ENCODE results near the gene ITGB6.

The ITGB6 gene

DNA sequence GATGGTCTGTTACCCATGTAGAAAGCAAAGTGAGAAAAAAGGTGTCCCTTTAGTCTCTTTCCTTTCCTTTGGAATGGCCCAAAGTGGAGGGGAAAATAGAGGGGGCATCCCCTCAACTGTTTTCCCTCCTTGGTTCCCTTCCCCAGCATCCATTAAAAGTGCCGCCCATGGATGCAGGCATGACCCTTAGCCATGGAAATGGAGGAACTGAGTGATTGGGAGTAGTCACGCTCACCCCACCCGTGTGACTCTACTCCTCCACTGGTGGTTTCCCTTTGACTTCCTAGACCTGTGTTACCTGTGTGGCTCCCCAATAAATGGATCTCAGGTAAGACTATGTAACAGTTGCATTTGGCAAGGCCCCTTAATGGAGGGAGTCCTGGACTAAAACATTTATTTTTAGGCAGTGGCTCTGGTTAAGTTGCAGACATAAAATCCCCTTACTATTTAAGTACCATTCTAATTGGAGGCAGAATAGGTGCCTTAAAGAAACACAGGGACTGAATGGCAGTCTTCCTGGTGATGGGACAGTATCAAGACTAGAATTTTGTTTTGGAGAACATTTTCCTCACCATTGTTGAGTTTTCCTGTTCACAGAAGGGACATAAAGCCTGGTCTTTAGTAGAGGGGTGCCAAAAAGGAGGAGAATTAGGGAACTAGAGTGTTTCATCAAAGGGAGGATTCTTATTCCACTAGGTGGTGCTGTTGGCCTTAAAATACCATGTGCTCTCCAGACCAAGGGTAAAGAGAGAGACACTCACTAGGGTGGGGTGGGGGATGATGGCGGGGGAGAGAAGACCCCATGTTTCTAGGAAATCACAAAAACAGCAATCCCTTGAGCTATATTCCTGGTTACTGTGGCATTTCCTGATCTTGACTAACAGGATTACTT is 112.0 kb downstream of the ITGB6 start:
- no peak for DNase-seq (ENCODE audit: low read depth)

GRCh38 chr2:160085662-160086061 is 114.4 kb downstream of the ITGB6 start:
- DNase-seq (ENCODE audit: low read depth) = no peak

GRCh38 chr2:160077912-160078810 is 121.9 kb downstream of the ITGB6 start:
- DNase-seq (ENCODE audit: low read depth) = no peak

- no peak for DNase-seq (ENCODE audit: low read depth)
Measured at GRCh38 chr2:160076914-160077313, 123.2 kb downstream of the ITGB6 start.

DNA sequence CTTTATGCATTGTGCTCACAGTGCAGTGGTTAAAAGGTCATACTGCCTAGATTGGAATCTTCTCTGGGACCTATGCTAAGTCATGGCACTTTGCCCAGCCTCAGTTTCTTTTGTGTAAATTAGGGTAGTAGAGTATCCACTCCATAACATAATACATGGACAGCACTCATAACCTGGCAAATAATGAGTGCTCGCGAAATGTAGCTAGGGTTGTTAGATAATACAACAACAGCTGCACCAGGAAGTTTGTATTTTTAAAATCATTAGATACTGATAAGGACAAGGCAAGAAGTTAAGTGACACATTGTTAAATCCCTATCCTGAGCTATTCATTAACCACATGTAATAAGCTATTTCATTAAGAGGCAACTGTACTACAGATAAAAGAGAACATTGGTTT is 123.8 kb downstream of the ITGB6 start:
- DNase-seq (ENCODE audit: low read depth) = no peak

- peak; percentile 71 for DNase-seq (ENCODE audit: low read depth)
Measured at GRCh38 chr2:160075171-160075570, 124.9 kb downstream of the ITGB6 start.

DNA sequence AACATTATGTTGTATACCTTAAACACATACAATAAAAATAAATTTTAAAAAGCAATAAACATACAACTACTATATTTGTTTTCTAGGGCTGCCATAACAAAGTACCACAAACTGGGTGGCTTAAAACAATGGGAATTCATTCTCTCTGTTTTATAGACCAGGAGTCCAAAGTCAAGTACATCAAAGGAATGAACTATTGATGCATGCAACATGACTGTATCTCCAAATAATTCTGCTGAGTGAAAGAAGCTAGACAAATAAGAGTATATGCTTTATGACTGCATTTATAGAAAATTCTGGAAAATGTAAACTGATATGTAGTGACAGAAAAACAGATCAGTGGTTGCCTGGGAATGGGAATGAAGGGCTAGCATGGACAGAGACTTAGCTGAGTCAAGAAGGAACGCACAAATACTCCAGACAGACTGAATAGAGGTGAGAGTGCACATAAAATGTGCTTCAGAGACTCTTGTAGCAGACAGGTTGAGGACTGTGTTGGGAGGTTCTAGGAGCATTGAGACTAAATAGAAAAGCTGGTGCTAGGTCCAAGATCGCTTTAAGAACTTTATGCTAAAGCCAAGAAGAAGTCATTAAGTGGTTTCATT is 126.7 kb downstream of the ITGB6 start:
- DNase-seq (ENCODE audit: low read depth) = no peak

DNA sequence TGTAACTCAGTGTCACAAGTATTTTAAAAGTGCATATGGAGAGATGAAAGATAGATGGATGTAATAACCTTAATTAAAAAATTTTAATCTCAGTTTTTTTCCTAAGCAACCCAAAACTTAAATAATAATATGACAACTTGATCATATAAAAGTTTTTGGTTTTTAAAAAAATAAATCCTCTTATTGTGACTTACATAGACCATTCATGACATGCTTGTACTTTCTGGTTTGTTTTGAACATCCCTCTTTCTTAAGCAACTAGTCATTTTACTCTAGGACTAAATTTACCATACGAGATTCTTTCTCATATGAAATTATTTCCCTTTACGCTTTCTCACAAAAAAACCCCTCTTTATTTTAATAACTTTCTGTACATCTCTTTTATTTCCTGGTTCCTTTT is 131.2 kb downstream of the ITGB6 start:
- DNase-seq (ENCODE audit: low read depth) = no peak

GRCh38 chr2:160064916-160065315 is 135.2 kb downstream of the ITGB6 start:
- no peak for DNase-seq (ENCODE audit: low read depth)

DNA sequence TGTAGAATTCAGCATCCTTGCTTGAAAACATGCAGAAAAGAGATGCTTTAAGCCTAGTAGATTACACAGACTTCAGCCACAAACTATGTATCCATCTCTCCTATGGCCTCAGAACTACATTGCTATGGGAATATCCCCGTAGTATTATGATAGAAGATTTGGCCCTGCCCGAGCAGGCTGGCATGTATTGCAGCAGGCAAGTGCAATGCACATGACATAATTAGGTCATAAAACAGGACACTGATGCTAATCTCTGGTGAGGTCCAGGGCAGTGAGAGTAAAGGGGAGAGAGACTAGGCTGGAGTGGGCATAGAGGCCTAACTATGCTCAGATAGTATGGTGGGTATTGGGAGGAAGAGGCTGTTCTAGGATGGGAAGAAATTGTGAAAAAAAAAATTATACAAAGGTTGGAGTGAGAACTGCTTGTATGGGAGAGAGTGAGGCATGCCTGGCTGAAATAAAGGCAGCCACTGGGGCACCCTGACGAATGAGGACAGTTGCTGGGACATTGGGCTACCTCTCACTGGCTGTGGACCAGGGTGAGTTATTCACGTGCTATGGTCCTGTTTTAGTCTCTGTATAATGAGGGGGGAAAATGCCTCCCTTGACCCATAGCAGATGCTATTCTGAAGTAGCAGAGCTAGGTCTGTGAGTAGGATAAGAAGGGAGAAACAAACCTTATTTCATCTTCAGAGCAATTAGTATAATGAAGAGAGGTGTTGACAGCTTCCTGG is 136.0 kb downstream of the ITGB6 start:
- DNase-seq (ENCODE audit: low read depth) = no peak

DNA sequence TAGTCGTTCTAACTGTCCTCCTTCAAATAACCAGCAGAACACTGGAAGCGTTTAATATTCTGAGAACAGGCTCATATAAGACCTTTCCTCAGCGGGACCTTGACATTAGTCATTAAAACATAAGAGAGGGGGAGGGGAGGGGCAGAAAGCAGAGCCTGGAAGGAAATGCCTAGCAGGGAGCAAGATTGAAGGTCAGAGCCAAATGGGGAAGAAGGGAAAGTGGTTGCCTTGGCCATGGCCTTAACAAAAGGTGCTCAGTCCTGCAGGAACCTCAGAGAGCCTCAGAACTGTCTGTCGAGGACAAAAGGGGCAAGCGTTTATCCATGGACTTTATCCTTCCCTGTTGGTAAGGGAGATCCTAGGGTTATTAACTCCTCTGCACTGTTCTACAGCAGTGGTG is 136.8 kb downstream of the ITGB6 start:
- DNase-seq (ENCODE audit: low read depth) = no peak

GRCh38 chr2:160062292-160063005 is 137.6 kb downstream of the ITGB6 start, which contains the start of gene PLA2R1:
Gene PLA2R1 (minus strand): TSS chr2:160062615. CDS start chr2:160062403, 212 bp downstream.
- DNase-seq (ENCODE audit: low read depth) = no peak

- DNase-seq (ENCODE audit: low read depth) = no peak
Measured at GRCh38 chr2:160061944-160062291, 138.2 kb downstream of the ITGB6 start.

GRCh38 chr2:160061533-160061932 is 138.5 kb downstream of the ITGB6 start:
- DNase-seq (ENCODE audit: low read depth) = no peak

- no peak for DNase-seq (ENCODE audit: low read depth)
Measured at GRCh38 chr2:160060297-160060696, 139.8 kb downstream of the ITGB6 start.

DNA sequence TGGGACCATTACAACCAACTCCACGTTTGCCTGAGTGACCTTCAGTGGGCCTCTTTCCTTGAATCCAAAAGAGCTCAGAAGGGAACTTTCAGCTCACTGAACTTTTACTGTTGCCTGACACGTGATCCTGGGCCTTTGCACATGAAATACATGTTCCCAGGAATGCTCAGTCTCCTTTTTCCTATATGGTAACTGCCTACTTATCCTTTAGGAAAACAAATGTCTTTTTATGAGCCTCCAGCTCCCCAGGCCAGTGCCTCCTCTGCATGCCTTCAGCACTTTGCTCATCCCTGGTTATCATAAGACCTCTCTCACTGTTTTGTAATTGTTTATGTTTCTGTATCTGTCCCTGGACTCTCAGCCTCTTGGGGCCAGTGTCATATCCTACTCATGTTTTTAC is 142.7 kb downstream of the ITGB6 start:
- DNase-seq (ENCODE audit: low read depth) = no peak

GRCh38 chr2:160055726-160056108 is 144.4 kb downstream of the ITGB6 start:
- no peak for DNase-seq (ENCODE audit: low read depth)

DNA sequence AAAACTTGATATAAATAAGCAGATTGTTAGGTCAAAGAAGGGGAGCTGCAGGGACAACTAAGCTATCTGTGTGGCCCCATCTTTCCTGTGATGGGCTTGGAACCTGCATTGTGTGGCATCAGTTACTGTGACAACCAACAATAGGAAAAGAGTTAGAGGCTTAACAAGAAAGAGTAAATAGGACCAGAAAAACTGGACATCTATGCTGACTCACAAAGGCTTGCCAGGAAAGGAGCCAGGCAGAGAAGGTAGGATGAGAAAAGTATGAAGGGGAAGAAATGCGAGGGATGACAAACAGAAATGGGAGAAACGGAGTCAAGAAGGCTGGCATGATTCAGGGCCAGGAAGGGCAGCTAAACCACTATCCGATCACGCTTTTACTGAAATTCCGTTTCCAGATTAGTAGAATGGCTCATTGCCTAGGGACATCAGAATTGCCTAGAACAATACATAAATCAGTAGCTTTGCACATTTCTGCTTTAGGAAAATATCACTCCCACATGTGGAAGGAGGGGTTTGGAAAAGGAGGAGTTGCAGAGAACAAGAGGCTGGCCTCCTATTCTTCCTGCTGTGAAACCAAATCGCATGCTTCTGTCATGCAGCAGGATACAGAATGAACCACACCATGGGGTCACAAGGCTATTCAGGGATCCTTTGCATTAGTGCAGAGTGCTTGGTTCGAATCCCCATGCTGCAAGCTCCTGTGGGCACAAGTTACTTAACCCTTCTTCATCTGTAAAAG is 144.9 kb downstream of the ITGB6 start:
- DNase-seq (ENCODE audit: low read depth) = no peak

- DNase-seq (ENCODE audit: low read depth) = no peak
Measured at GRCh38 chr2:160053946-160054345, 146.1 kb downstream of the ITGB6 start.

GRCh38 chr2:160052531-160052930 is 147.5 kb downstream of the ITGB6 start:
- DNase-seq (ENCODE audit: low read depth) = no peak
